GM12878 (cell line): ENCODE data around the gene PRR18. TPM values are rescaled to one million over a fixed set of nuclear protein-coding genes. Genes with fewer than 3 reads are reported as not detected.

Experiments used
- ATAC-seq: fragments of 200-7000 bp; cut with Tn5 transposase; 3 replicates; pipeline ENCODE4 v1.9.1; 2020; ENCODE audit warnings: mild to moderate bottlenecking, moderate library complexity
- BruUV-seq: library from RNA; stranded (reverse); fragments of 400-500 nt; replicated peaks from 2 replicates; lab custom pipeline; 2021; lab: Mats Ljungman, UMichigan
- CTCF ChIA-PET: fragments of 300-600 bp; sonication (Branson Sonifier 250); formaldehyde crosslinking; extraction: SDS; loops from one replicate; lab custom pipeline; 2021; ENCODE audit warnings: inconsistent platforms; lab: Yijun Ruan, JAX
- POLR2A ChIA-PET: fragments of 350-600 bp; formaldehyde crosslinking; extraction: SDS; loops from one replicate; lab custom pipeline; 2021; ENCODE audit warnings: inconsistent platforms; lab: Charles Lee
- RAD21 ChIA-PET: fragments of 300-600 bp; sonication (Branson Sonifier 250); formaldehyde crosslinking; loops from one replicate; lab custom pipeline; 2023; ENCODE audit warnings: antibody characterized with exemption; ENCODE audit not compliant: unreplicated experiment; lab: Charles Lee
- SMC1A ChIA-PET: fragments of 300-600 bp; sonication (Branson Sonifier 250); formaldehyde crosslinking; loops from one replicate; lab custom pipeline; 2023; ENCODE audit not compliant: unreplicated experiment, uncharacterized antibody; lab: Charles Lee
- DNase-seq: peaks from one replicate; pipeline ENCODE4 v3.0.0-alpha.2; 2011; ENCODE audit warnings: low read depth, low spot score
- FAIRE-seq: peaks from 3 replicates; lab custom pipeline; 2011; peaks lifted over from hg19 to GRCh38; lab: Jason Lieb, UNC
- H2AFZ ChIP-seq: 2 replicates; pipeline ENCODE4 v1.6.0; 2011; ENCODE audit warnings: low read depth, low read length, control low read depth; ENCODE audit not compliant: control insufficient read depth
- H3K27ac ChIP-seq: 2 replicates; pipeline ENCODE4 v1.5.1; 2011; ENCODE audit warnings: control low read depth; ENCODE audit not compliant: control insufficient read depth, insufficient read depth
- H3K27me3 ChIP-seq, 2 experiments: replicated peaks in 1 of 2; 2 replicates each; pipeline versions ENCODE4 v1.6.0 to v1.6.1; 2011; ENCODE audit warnings: low read length in 1 of 2; ENCODE audit not compliant: control insufficient read depth in 2 of 2, insufficient read depth in 2 of 2
- H3K36me3 ChIP-seq, 2 experiments: 2 replicates each; pipeline ENCODE4 v1.5.1; 2011; ENCODE audit warnings: low read length in 1 of 2; ENCODE audit not compliant: control insufficient read depth in 2 of 2, insufficient read depth in 2 of 2
- H3K4me1 ChIP-seq: 2 replicates; pipeline ENCODE4 v1.6.1; 2011; ENCODE audit warnings: mild to moderate bottlenecking, low read length, moderate library complexity, mixed read lengths; ENCODE audit not compliant: control insufficient read depth, insufficient read depth
- H3K4me2 ChIP-seq: 2 replicates; pipeline ENCODE4 v1.6.0; 2011; ENCODE audit warnings: control low read depth; ENCODE audit not compliant: control insufficient read depth, insufficient read depth
- H3K4me3 ChIP-seq: fragments of 200-600 bp; sonication (generic); 2 replicates; pipeline ENCODE4 v1.5.1; 2016
- H3K79me2 ChIP-seq: 2 replicates; pipeline ENCODE4 v1.6.0; 2011; ENCODE audit warnings: low read length; ENCODE audit not compliant: control insufficient read depth, insufficient read depth
- H3K9ac ChIP-seq: 2 replicates; pipeline ENCODE4 v1.8.0; 2011; ENCODE audit warnings: low read length, control low read depth, mixed read lengths; ENCODE audit not compliant: control insufficient read depth, insufficient read depth
- H3K9me3 ChIP-seq: replicated peaks from 3 replicates; pipeline ENCODE4 v1.5.1; 2011; ENCODE audit warnings: mild to moderate bottlenecking, low read length; ENCODE audit not compliant: control insufficient read depth, insufficient read depth
- H4K20me1 ChIP-seq: 2 replicates; pipeline ENCODE4 v1.6.0; 2011; ENCODE audit not compliant: control insufficient read depth, insufficient read depth
- CBFB ChIP-seq: IDR thresholded peaks from 2 replicates; pipeline ENCODE4 v1.6.1; 2016; ENCODE audit warnings: antibody characterized with exemption, low read depth
- FOXM1 ChIP-seq: IDR thresholded peaks from 2 replicates; pipeline ENCODE4 v1.6.1; 2012; ENCODE audit warnings: low read depth, mild to moderate bottlenecking, inconsistent platforms, low read length, moderate library complexity
- HDAC6 ChIP-seq: fragments of 200-600 bp; sonication (generic); IDR thresholded peaks from one replicate; pipeline ENCODE4 v1.8.0; 2017; ENCODE audit warnings: antibody characterized with exemption; ENCODE audit not compliant: unreplicated experiment
- NBN ChIP-seq: fragments of 450-650 bp; IDR thresholded peaks from 2 replicates; pipeline ENCODE4 v1.6.1; 2016
- NR2F1 ChIP-seq: fragments of 450-650 bp; conservative IDR thresholded peaks from 2 replicates; pipeline ENCODE4 v1.6.1; 2017; ENCODE audit warnings: mild to moderate bottlenecking
- PBX3 ChIP-seq: IDR thresholded peaks from 2 replicates; pipeline ENCODE4 v1.6.1; 2011; ENCODE audit warnings: mild to moderate bottlenecking, low read depth, low read length, moderate library complexity; ENCODE audit not compliant: insufficient replicate concordance
- POLR2AphosphoS5 ChIP-seq: IDR thresholded peaks from 2 replicates; pipeline ENCODE4 v1.6.1; 2011; ENCODE audit warnings: mild to moderate bottlenecking, low read length, inconsistent platforms
- RB1 ChIP-seq: fragments of 450-650 bp; formaldehyde crosslinking; IDR thresholded peaks from 2 replicates; pipeline ENCODE4 v1.6.1; 2017; ENCODE audit warnings: mild to moderate bottlenecking, borderline replicate concordance
- RUNX3 ChIP-seq: IDR thresholded peaks from 2 replicates; pipeline ENCODE4 v1.6.1; 2012; ENCODE audit warnings: low read length, inconsistent platforms
- ZNF592 ChIP-seq: fragments of 450-650 bp; IDR thresholded peaks from 2 replicates; pipeline ENCODE4 v1.6.1; 2017; ENCODE audit warnings: mild to moderate bottlenecking, moderate library complexity
- WGBS: methylation state at CpG from one replicate; pipeline ENCODE4 v1.1.6; 2016; ENCODE audit warnings: low lambda C conversion rate; ENCODE audit not compliant: insufficient replicate concordance, insufficient coverage; ENCODE audit errors: missing lambda C conversion rate; 5-methylcytosine and 5-hydroxymethylcytosine counted together
- in situ Hi-C: fragments of 300-500 bp; cut with MboI; formaldehyde crosslinking; loops from 9 replicates; pipeline ENCODE4 v1.14.3; 2018; ENCODE audit warnings: mixed read lengths
- intact Hi-C: fragments of 100-400 bp; cut with micrococcal nuclease; formaldehyde crosslinking; loops from one replicate; pipeline ENCODE4 v1.14.2; 2022; ENCODE audit not compliant: unreplicated experiment
- polyA plus RNA-seq, 11 experiments: library from polyadenylated mRNA; depleted of rRNA in 4 of 11; unstranded in 6 of 11; stranded (reverse) in 5 of 11; fragments of >200 nt; fragmentation: Nextera tagmentation in 4 of 11; fragmentation: Illumina TruSeq in 1 of 11; extraction: Ambion mirVana in 4 of 11; extraction: Trizol in 1 of 11; gene quantifications; 1 replicate in 1 of 11; 2 replicates in 10 of 11; pipeline versions ENCODE4 v1.2.1 to v1.2.3, GENCODE V29; 2011 to 2016; ENCODE audit warnings: inconsistent platforms in 2 of 11, missing spikeins in 2 of 11, low read depth in 1 of 11
- total RNA-seq, 4 experiments: library from RNA; depleted of rRNA in 3 of 4; stranded (reverse); fragments of >200 nt in 3 of 4; fragmentation: Illumina TruSeq in 1 of 4; extraction: Trizol in 1 of 4; gene quantifications; 2 replicates each; pipeline versions ENCODE4 v1.2.1 to v1.2.3, GENCODE V29; 2013 to 2021
- TF ChIP-seq, protein P1 (sequence below): fragments of 450-650 bp; IDR thresholded peaks from 2 replicates; pipeline ENCODE4 v1.6.1; 2016; ENCODE audit warnings: mild to moderate bottlenecking

PRR18 gene
- total and polyA plus RNA-seq, 10 of the 15 experiments (the other 5 are each of a cell fraction or from before 2014, with no cell fraction given): 0.13 to 8.2 (median 1.6) TPM

- TF ChIP-seq RB1: 0 out of 2 replicates have a peak, but pooled peaks have one; percentile 52
- peak; percentile 64; the same call in 1 of the 2 replicates for TF ChIP-seq ZNF592
- no peak for TF ChIP-seq NBN
- 0 out of 2 replicates have a peak, but pooled peaks have one; percentile 15 for TF ChIP-seq NR2F1
These were observed 27.4 kb upstream of the PRR18 start (continued) for GRCh38 chr6:166335378-166336302.

GRCh38 chr6:166334878-166335277 lies 26.7 kb upstream of the PRR18 start:
- H3K4me2 ChIP-seq: 0 out of 2 replicates have a peak overlapping the region, but pooled peaks have one; percentile 21
- ATAC-seq: no peak
- POLR2A ChIA-PET: interaction anchor here (1.2 to 3.6 kb wide), 5 partner anchors 9 to 760 kb away, joined by 3 to 24 read pairs (median 5); no protein-coding TSS in a partner anchor
- RAD21 ChIA-PET: interaction anchor here (1.2 to 5.3 kb wide), 6 partner anchors 8 to 66 kb away, joined by 3 to 43 read pairs (median 6); partner anchors contain the start of gene PRR18
- intact Hi-C loops: loop anchor here (10.0 kb wide), 1 partner anchor 760 kb away; no protein-coding TSS in a partner anchor
- no peaks in the 10 kb centered on the region; the same call in 2 of the 3 replicates for H3K9me3 ChIP-seq
- H3K4me3 ChIP-seq: no peak overlapping the region
- H3K4me1 ChIP-seq: peaks cover 43% of the 10 kb centered on the region
- no peaks in the 10 kb centered on the region for H3K27me3 ChIP-seq
- H3K9ac ChIP-seq: no peak overlapping the region; the same call in 1 of the 2 replicates
- BruUV-seq: no TSS peak
- peaks cover 100% of the 10 kb centered on the region for H3K79me2 ChIP-seq
- WGBS: 95% methylated on average over 8 of the region's 8 CpGs
- CTCF ChIA-PET: interaction anchor here (1.5 to 4.7 kb wide), 2 partner anchors 46 to 54 kb away, joined by 4 to 45 read pairs; no protein-coding TSS in a partner anchor
- TF ChIP-seq HDAC6 (no peak), RUNX3 (0 out of 2 replicates have a peak, but pooled peaks have one; percentile 4), FOXM1 (no peak), PBX3 (peak; percentile 44), CBFB (no peak), POLR2AphosphoS5 (peak; percentile 63; the same call in 1 of the 2 replicates)
- TF ChIP-seq, protein P1, sequence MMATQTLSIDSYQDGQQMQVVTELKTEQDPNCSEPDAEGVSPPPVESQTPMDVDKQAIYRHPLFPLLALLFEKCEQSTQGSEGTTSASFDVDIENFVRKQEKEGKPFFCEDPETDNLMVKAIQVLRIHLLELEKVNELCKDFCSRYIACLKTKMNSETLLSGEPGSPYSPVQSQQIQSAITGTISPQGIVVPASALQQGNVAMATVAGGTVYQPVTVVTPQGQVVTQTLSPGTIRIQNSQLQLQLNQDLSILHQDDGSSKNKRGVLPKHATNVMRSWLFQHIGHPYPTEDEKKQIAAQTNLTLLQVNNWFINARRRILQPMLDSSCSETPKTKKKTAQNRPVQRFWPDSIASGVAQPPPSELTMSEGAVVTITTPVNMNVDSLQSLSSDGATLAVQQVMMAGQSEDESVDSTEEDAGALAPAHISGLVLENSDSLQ: peak; percentile 56; the same call in 1 of the 2 replicates
- no peak for DNase-seq
- H4K20me1 ChIP-seq: 0 out of 2 replicates have a peak, but pooled peaks cover under 1% of the 10 kb centered on the region
- H2AFZ ChIP-seq: no peak overlapping the region
- H3K27ac ChIP-seq: peak overlapping the region; percentile 93
- no peak for FAIRE-seq
- H3K36me3 ChIP-seq: peaks cover 2 to 15% of the 10 kb centered on the region in 2 experiments
- in situ Hi-C loops: loop anchor here (5.0 kb wide), 1 partner anchor 47 kb away; the partner anchor contains the start of gene MPC1
- SMC1A ChIA-PET: interaction anchor here (1.5 to 4.9 kb wide), 5 partner anchors 8 to 49 kb away, joined by 4 to 41 read pairs (median 9); no protein-coding TSS in a partner anchor
